HEK293 (cell line): Measurements from ENCODE around the gene NDRG3.
A peak's percentile ranks its signal among the peaks of the same experiment; 100 is the strongest.

Source experiments
- CTCF ChIA-PET: fragments of 350-600 bp; formaldehyde crosslinking; extraction: SDS; loops from one replicate; lab custom pipeline; 2021; ENCODE audit warnings: antibody characterized with exemption; lab: Yijun Ruan, JAX
- POLR2A ChIA-PET: fragments of 300-600 bp; formaldehyde crosslinking; extraction: SDS; loops from one replicate; lab custom pipeline; 2020; ENCODE audit warnings: antibody characterized with exemption, inconsistent platforms; lab: Yijun Ruan, JAX
- H3K27ac ChIP-seq: fragments of 200-500 bp; sonication (Bioruptor generic); 2 replicates; pipeline ENCODE4 v1.5.1; 2014; ENCODE audit warnings: low read depth, low read length, control low read depth, inconsistent platforms; ENCODE audit errors: extremely low read depth
- H3K36me3 ChIP-seq, 2 experiments: fragments of 200-500 bp in 1 of 2; sonication (Bioruptor generic) in 1 of 2; 1 replicate in 1 of 2; 2 replicates in 1 of 2; pipeline ENCODE4 v1.5.1; 2014 to 2017; ENCODE audit warnings: inconsistent platforms in 2 of 2, low read length in 2 of 2; ENCODE audit not compliant: control insufficient read depth in 2 of 2, insufficient read depth in 1 of 2
- H3K4me1 ChIP-seq: fragments of 200-500 bp; sonication (Bioruptor generic); 2 replicates; pipeline ENCODE4 v1.5.1; 2014; ENCODE audit warnings: mild to moderate bottlenecking, low read length, inconsistent platforms; ENCODE audit not compliant: control insufficient read depth, insufficient read depth
- H3K4me3 ChIP-seq: 2 replicates; pipeline ENCODE4 v1.5.1; 2011; ENCODE audit warnings: low read depth, mild to moderate bottlenecking, control low read depth, low read length, moderate library complexity
- H3K9me3 ChIP-seq: fragments of 200-500 bp; sonication (Bioruptor generic); 2 replicates; pipeline ENCODE4 v1.5.1; 2014; ENCODE audit warnings: low read depth, low read length, inconsistent platforms; ENCODE audit not compliant: control insufficient read depth, insufficient read depth
- BCL11A ChIP-seq: fragments of 450-650 bp; formaldehyde crosslinking; IDR thresholded peaks from 2 replicates; pipeline ENCODE4 v1.5.1; 2016; ENCODE audit warnings: low read depth, missing biosample characterization, missing genetic modification characterization
- GFI1B ChIP-seq: fragments of 450-650 bp; formaldehyde crosslinking; IDR thresholded peaks from 2 replicates; pipeline ENCODE4 v1.5.1; 2016; ENCODE audit warnings: missing biosample characterization, missing genetic modification characterization
- GLIS1 ChIP-seq: fragments of 450-650 bp; formaldehyde crosslinking; IDR thresholded peaks from 2 replicates; pipeline ENCODE4 v1.5.1; 2016; ENCODE audit warnings: missing biosample characterization, missing genetic modification characterization
- GLIS2 ChIP-seq: fragments of 450-650 bp; formaldehyde crosslinking; IDR thresholded peaks from 2 replicates; pipeline ENCODE4 v1.5.1; 2016; ENCODE audit warnings: missing biosample characterization, missing genetic modification characterization
- KLF1 ChIP-seq: fragments of 450-650 bp; formaldehyde crosslinking; IDR thresholded peaks from 2 replicates; pipeline ENCODE4 v1.5.1; 2016; ENCODE audit warnings: missing biosample characterization, missing genetic modification characterization
- KLF7 ChIP-seq: fragments of 450-650 bp; formaldehyde crosslinking; IDR thresholded peaks from 2 replicates; pipeline ENCODE4 v1.5.1; 2016; ENCODE audit warnings: missing biosample characterization, missing genetic modification characterization, borderline replicate concordance
- MZF1 ChIP-seq: fragments of 450-650 bp; formaldehyde crosslinking; IDR thresholded peaks from 2 replicates; pipeline ENCODE4 v1.5.1; 2017; ENCODE audit warnings: missing biosample characterization, missing genetic modification characterization, borderline replicate concordance
- SCRT2 ChIP-seq: fragments of 450-650 bp; formaldehyde crosslinking; IDR thresholded peaks from 2 replicates; pipeline ENCODE4 v1.5.1; 2016; ENCODE audit warnings: missing biosample characterization, missing genetic modification characterization
- SP2 ChIP-seq: fragments of 450-650 bp; formaldehyde crosslinking; IDR thresholded peaks from 2 replicates; pipeline ENCODE4 v1.5.1; 2016; ENCODE audit warnings: missing biosample characterization, missing genetic modification characterization
- TRIM28 ChIP-seq: IDR thresholded peaks from 2 replicates; pipeline ENCODE4 v1.6.1; 2011; ENCODE audit warnings: low read length, control low read depth, borderline replicate concordance
- ZBTB10 ChIP-seq: fragments of 450-650 bp; formaldehyde crosslinking; IDR thresholded peaks from 2 replicates; pipeline ENCODE4 v1.5.1; 2016; ENCODE audit warnings: missing biosample characterization, missing genetic modification characterization
- ZBTB20 ChIP-seq: fragments of 450-650 bp; formaldehyde crosslinking; IDR thresholded peaks from 2 replicates; pipeline ENCODE4 v1.5.1; 2016; ENCODE audit warnings: missing biosample characterization, missing genetic modification characterization
- ZBTB49 ChIP-seq: fragments of 450-650 bp; formaldehyde crosslinking; IDR thresholded peaks from 2 replicates; pipeline ENCODE4 v1.5.1; 2016; ENCODE audit warnings: missing biosample characterization, missing genetic modification characterization, low read depth
- ZFHX2 ChIP-seq: fragments of 450-650 bp; formaldehyde crosslinking; conservative IDR thresholded peaks from 2 replicates; pipeline ENCODE4 v1.5.1; 2016; ENCODE audit warnings: missing biosample characterization, missing genetic modification characterization
- ZNF132 ChIP-seq: fragments of 450-650 bp; formaldehyde crosslinking; IDR thresholded peaks from 2 replicates; pipeline ENCODE4 v1.5.1; 2017; ENCODE audit warnings: missing biosample characterization, missing genetic modification characterization, borderline replicate concordance
- ZNF140 ChIP-seq: fragments of 450-650 bp; formaldehyde crosslinking; IDR thresholded peaks from 2 replicates; pipeline ENCODE4 v1.5.1; 2016; ENCODE audit warnings: missing biosample characterization, missing genetic modification characterization
- ZNF214 ChIP-seq: fragments of 450-650 bp; formaldehyde crosslinking; IDR thresholded peaks from 2 replicates; pipeline ENCODE4 v1.5.1; 2017; ENCODE audit warnings: missing biosample characterization, mild to moderate bottlenecking, missing genetic modification characterization, borderline replicate concordance
- ZNF24 ChIP-seq: fragments of 450-650 bp; formaldehyde crosslinking; IDR thresholded peaks from 2 replicates; pipeline ENCODE4 v1.5.1; 2016; ENCODE audit warnings: missing biosample characterization, missing genetic modification characterization
- ZNF26 ChIP-seq: fragments of 450-650 bp; formaldehyde crosslinking; IDR thresholded peaks from 2 replicates; pipeline ENCODE4 v1.5.1; 2016; ENCODE audit warnings: missing biosample characterization, missing genetic modification characterization
- ZNF274 ChIP-seq, 2 experiments: fragments of 200-500 bp in 1 of 2; fragments of 450-650 bp in 1 of 2; sonication (Bioruptor generic) in 1 of 2; formaldehyde crosslinking in 1 of 2; IDR thresholded peaks; 2 replicates each; pipeline versions ENCODE4 v1.5.1 to v1.6.1; 2014 to 2016; ENCODE audit warnings: borderline replicate concordance in 1 of 2, inconsistent platforms in 1 of 2, low read length in 1 of 2, missing biosample characterization in 1 of 2, missing genetic modification characterization in 1 of 2
- ZNF423 ChIP-seq: fragments of 450-650 bp; formaldehyde crosslinking; IDR thresholded peaks from 2 replicates; pipeline ENCODE4 v1.5.1; 2016; ENCODE audit warnings: missing biosample characterization, missing genetic modification characterization
- ZNF549 ChIP-seq: fragments of 450-650 bp; IDR thresholded peaks from 2 replicates; pipeline ENCODE4 v1.5.1; 2018; ENCODE audit warnings: missing biosample characterization, missing genetic modification characterization, mild to moderate bottlenecking, inconsistent platforms, moderate library complexity
- ZNF610 ChIP-seq: fragments of 450-650 bp; formaldehyde crosslinking; IDR thresholded peaks from 2 replicates; pipeline ENCODE4 v1.5.1; 2016; ENCODE audit warnings: missing biosample characterization, missing genetic modification characterization, borderline replicate concordance
- ZNF654 ChIP-seq: fragments of 450-650 bp; formaldehyde crosslinking; IDR thresholded peaks from 2 replicates; pipeline ENCODE4 v1.5.1; 2016; ENCODE audit warnings: low read depth, missing biosample characterization, missing genetic modification characterization
- ZNF791 ChIP-seq: fragments of 450-650 bp; formaldehyde crosslinking; IDR thresholded peaks from 2 replicates; pipeline ENCODE4 v1.5.1; 2016; ENCODE audit warnings: missing biosample characterization, missing genetic modification characterization
- ZNF843 ChIP-seq: fragments of 450-650 bp; formaldehyde crosslinking; IDR thresholded peaks from 2 replicates; pipeline ENCODE4 v1.5.1; 2016; ENCODE audit warnings: missing biosample characterization, missing genetic modification characterization
- ZSCAN30 ChIP-seq: fragments of 450-650 bp; IDR thresholded peaks from 2 replicates; pipeline ENCODE4 v1.5.1; 2018; ENCODE audit warnings: missing biosample characterization, mild to moderate bottlenecking, missing genetic modification characterization, moderate library complexity
- TF ChIP-seq, protein P1 (sequence below): IDR thresholded peaks from 2 replicates; pipeline ENCODE4 v1.6.1; 2011; ENCODE audit warnings: mild to moderate bottlenecking, low read depth, low read length, borderline replicate concordance

The NDRG3 gene

DNA sequence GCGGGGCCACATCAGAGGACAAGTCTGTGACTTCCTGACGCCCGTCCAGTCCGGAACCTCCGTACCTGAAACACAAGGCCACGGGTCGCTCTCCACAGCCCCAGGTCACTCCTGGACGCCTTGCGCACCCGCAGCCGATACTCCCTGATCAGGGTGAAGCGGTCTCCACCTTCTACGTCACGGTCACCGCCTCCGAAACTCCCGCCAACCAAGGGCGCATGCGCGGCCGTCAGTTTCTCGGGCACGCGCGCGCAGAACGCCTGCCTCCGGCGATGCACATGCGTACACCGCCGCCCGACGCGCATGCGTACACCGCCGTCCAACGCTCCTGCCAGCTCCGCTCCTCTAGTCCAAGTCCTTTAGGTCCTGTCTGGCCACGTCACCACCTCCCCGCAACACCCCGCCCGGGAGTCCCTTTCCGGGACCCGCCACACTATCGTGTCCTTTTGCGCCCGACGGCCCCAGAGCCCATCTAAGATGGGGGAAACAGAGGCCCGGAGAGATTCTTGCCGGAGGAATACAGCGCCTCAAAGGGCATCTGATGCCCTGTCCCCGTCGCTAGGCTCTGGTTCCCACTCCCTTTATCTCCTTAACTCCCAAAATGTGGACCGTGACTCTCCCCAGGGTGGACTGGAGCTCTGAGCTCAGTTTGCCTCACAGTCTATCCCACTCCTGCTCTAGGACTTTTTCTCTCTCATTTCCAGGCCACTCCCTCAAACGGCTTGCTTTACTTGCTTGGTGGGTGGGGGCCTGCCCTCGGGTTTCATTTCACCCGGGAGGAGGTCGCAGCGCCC lies 27.9 kb upstream of the NDRG3 start, which contains the start of gene DSN1:
Gene DSN1 (minus strand): TSS at position 167 of the 794 bp plus-strand sequence. CDS start 2,305 bp downstream, outside the sequence.
- peak within 1 kb of the TSS; percentile 81 for H3K4me3 ChIP-seq
- no peaks in the 10 kb centered on the region for H3K9me3 ChIP-seq
- H3K27ac ChIP-seq = peak within 1 kb of the TSS; percentile 77
- peaks cover 4% of the 10 kb centered on the region; the same call in 1 of the 2 replicates for H3K4me1 ChIP-seq
- peaks cover 0 to 26% of the 10 kb centered on the region in 2 experiments; a peak in 2 of 3 replicates for H3K36me3 ChIP-seq
- CTCF ChIA-PET = interaction anchor here (0.5 to 3.1 kb wide), 36 partner anchors 10 to 1494 kb away, joined by 3 to 19 read pairs (median 4); partner anchors contain the start of genes NDRG3 and RAB5IF
- POLR2A ChIA-PET = interaction anchor here (0.6 to 2.4 kb wide), 13 partner anchors 9 to 168 kb away, joined by 3 to 12 read pairs (median 4); partner anchors contain the start of genes NDRG3 and RAB5IF
- TF ChIP-seq ZNF423 (tag by site-specific recombination) (no peak), ZNF274 (IDR thresholded peaks at IDR 0.05; ENCODE audit: low read length) (no peak), ZNF274 (tag by site-specific recombination; IDR thresholded peaks at IDR 0.05; ENCODE audit: borderline replicate concordance) (no peak), ZNF549 (tag by site-specific recombination) (no peak), GLIS2 (tag by site-specific recombination) (peak; percentile 15), SP2 (tag by site-specific recombination) (peak; percentile 70), SCRT2 (tag by site-specific recombination) (no peak), ZFHX2 (tag by site-specific recombination) (no peak), ZNF140 (no peak), ZSCAN30 (tag by site-specific recombination) (peak; percentile 69; the same call in 1 of the 2 replicates), TRIM28 (no peak), BCL11A (tag by site-specific recombination) (no peak), ZNF26 (tag by site-specific recombination) (no peak), GFI1B (no peak), ZNF791 (no peak), ZNF654 (tag by site-specific recombination) (peak; percentile 57; the same call in 1 of the 2 replicates), KLF1 (0 out of 2 replicates have a peak, but pooled peaks have one; percentile 41), ZNF132 (no peak), KLF7 (0 out of 2 replicates have a peak, but pooled peaks have one; percentile 40), ZNF843 (tag by site-specific recombination) (no peak), ZBTB20 (tag by site-specific recombination) (peak; percentile 22; the same call in 1 of the 2 replicates), ZNF214 (tag by site-specific recombination) (no peak), ZBTB10 (no peak; the same call in 1 of the 2 replicates), GLIS1 (tag by site-specific recombination) (peak; percentile 53), MZF1 (tag by site-specific recombination) (no peak), ZNF610 (tag by site-specific recombination) (peak; percentile 80; the same call in 1 of the 2 replicates), ZBTB49 (tag by site-specific recombination) (no peak), ZNF24 (tag by site-specific recombination) (no peak)
- TF ChIP-seq, protein P1, sequence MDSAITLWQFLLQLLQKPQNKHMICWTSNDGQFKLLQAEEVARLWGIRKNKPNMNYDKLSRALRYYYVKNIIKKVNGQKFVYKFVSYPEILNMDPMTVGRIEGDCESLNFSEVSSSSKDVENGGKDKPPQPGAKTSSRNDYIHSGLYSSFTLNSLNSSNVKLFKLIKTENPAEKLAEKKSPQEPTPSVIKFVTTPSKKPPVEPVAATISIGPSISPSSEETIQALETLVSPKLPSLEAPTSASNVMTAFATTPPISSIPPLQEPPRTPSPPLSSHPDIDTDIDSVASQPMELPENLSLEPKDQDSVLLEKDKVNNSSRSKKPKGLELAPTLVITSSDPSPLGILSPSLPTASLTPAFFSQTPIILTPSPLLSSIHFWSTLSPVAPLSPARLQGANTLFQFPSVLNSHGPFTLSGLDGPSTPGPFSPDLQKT = no peak
